K562 (cell line): ENCODE data around the gene ROBO1. TPM values are rescaled to one million over a fixed set of nuclear protein-coding genes. Genes with fewer than 3 reads are reported as not detected.

Experiments used
- ATAC-seq: fragments of 200-7000 bp; cut with Tn5 transposase; 3 replicates; pipeline ENCODE4 v1.9.1; 2020; ENCODE audit warnings: moderate library complexity
- BruUV-seq: library from RNA; stranded (reverse); fragments of 400-500 nt; replicated peaks from 2 replicates; lab custom pipeline; 2021; lab: Mats Ljungman, UMichigan
- CTCF ChIA-PET: fragments of 300-600 bp; formaldehyde crosslinking; extraction: SDS; loops from one replicate; lab custom pipeline; 2021; ENCODE audit warnings: low intra/inter-chr PET ratio; lab: Yijun Ruan, JAX
- POLR2A ChIA-PET: fragments of 300-600, 350-650 bp; sonication (Branson Sonifier 250); formaldehyde crosslinking; extraction: SDS; loops from one replicate; lab custom pipeline; 2021; ENCODE audit warnings: antibody characterized with exemption, inconsistent platforms; lab: Yijun Ruan, JAX
- DNase-seq, 4 experiments: peaks; one replicate each; pipeline versions ENCODE4 v3.0.0 to v3.0.0-alpha.2; 2011 to 2018; ENCODE audit warnings: low spot score in 3 of 4, mixed read lengths in 3 of 4; ENCODE audit errors: extremely low read depth in 1 of 4
- FAIRE-seq: peaks from 2 replicates; lab custom pipeline; 2011; peaks lifted over from hg19 to GRCh38; lab: Jason Lieb, UNC
- H2AFZ ChIP-seq: 2 replicates; pipeline ENCODE4 v1.6.0; 2011; ENCODE audit warnings: low read depth, low read length, control low read depth, inconsistent platforms
- H3K27ac ChIP-seq: fragments of 200-600 bp; 3 replicates; pipeline ENCODE4 v1.8.0; 2011; ENCODE audit warnings: low read depth, mild to moderate bottlenecking, control low read depth, inconsistent platforms, low read length, moderate library complexity, mixed read lengths; ENCODE audit errors: extremely low read depth
- H3K27me3 ChIP-seq, 2 experiments: fragments of 300-600 bp in 1 of 2; 2 replicates in 1 of 2; 3 replicates in 1 of 2; pipeline versions ENCODE4 v1.6.0 to v1.8.0; 2011; ENCODE audit warnings: inconsistent platforms in 2 of 2, low read length in 2 of 2, mild to moderate bottlenecking in 1 of 2, mixed read lengths in 1 of 2, moderate library complexity in 1 of 2; ENCODE audit not compliant: control insufficient read depth in 2 of 2, insufficient read depth in 2 of 2
- H3K36me3 ChIP-seq: fragments of 300-600 bp; 3 replicates; pipeline ENCODE4 v1.8.0; 2011; ENCODE audit warnings: mild to moderate bottlenecking, low read length, inconsistent platforms; ENCODE audit not compliant: control insufficient read depth, insufficient read depth
- H3K4me1 ChIP-seq, 2 experiments: fragments of 200-600 bp in 1 of 2; replicated peaks in 1 of 2; 2 replicates in 1 of 2; 3 replicates in 1 of 2; pipeline versions ENCODE4 v1.5.1 to v1.8.0; 2011; ENCODE audit warnings: inconsistent platforms in 2 of 2, low read length in 2 of 2, mild to moderate bottlenecking in 1 of 2, mixed read lengths in 1 of 2, moderate library complexity in 1 of 2; ENCODE audit not compliant: control insufficient read depth in 2 of 2, insufficient read depth in 2 of 2
- H3K4me2 ChIP-seq: 2 replicates; pipeline ENCODE4 v1.6.1; 2011; ENCODE audit warnings: low read length, control low read depth, inconsistent platforms, mixed read lengths; ENCODE audit not compliant: insufficient read depth
- H3K4me3 ChIP-seq: fragments of 200-600 bp; sonication (generic), shearing (Covaris generic); 2 replicates; pipeline ENCODE4 v1.5.1; 2016; ENCODE audit warnings: control low read depth, inconsistent platforms
- H3K79me2 ChIP-seq: fragments of 200-600 bp; 3 replicates; pipeline ENCODE4 v1.8.0; 2011; ENCODE audit warnings: low read length, inconsistent platforms; ENCODE audit not compliant: control insufficient read depth, insufficient read depth
- H3K9ac ChIP-seq, 2 experiments: 2 replicates each; pipeline versions ENCODE4 v1.6.0 to v1.6.1; 2011; ENCODE audit warnings: low read depth in 2 of 2, low read length in 2 of 2, control low read depth in 1 of 2, inconsistent platforms in 1 of 2, mild to moderate bottlenecking in 1 of 2, mixed read lengths in 1 of 2; ENCODE audit not compliant: insufficient read depth in 1 of 2
- H3K9me1 ChIP-seq: one replicate; pipeline ENCODE4 v1.6.0; 2011; ENCODE audit warnings: inconsistent platforms, mild to moderate bottlenecking, low read length, moderate library complexity; ENCODE audit not compliant: control insufficient read depth, insufficient read depth
- H3K9me3 ChIP-seq: replicated peaks from 2 replicates; pipeline ENCODE4 v1.5.1; 2011; ENCODE audit warnings: low read depth, low read length, inconsistent platforms; ENCODE audit not compliant: control insufficient read depth, insufficient read depth
- H4K20me1 ChIP-seq: replicated peaks from 2 replicates; pipeline ENCODE4 v1.6.1; 2011; ENCODE audit warnings: low read length, inconsistent platforms, mixed read lengths; ENCODE audit not compliant: control insufficient read depth, insufficient read depth
- CBX8 ChIP-seq: fragments of 200-600 bp; sonication (generic); IDR thresholded peaks from 2 replicates; pipeline ENCODE4 v1.6.1; 2012; ENCODE audit warnings: borderline replicate concordance, mixed run types, low read depth, mild to moderate bottlenecking, moderate library complexity, mixed read lengths, low read length, control low read depth, inconsistent platforms; ENCODE audit not compliant: poor library complexity, severe bottlenecking; ENCODE audit errors: extremely low read depth
- GTF2F1 ChIP-seq: IDR thresholded peaks from 2 replicates; pipeline ENCODE4 v1.6.1; 2011; ENCODE audit warnings: low read depth, low read length, improper control_type of control experiment
- NFATC3 ChIP-seq: fragments of 450-650 bp; IDR thresholded peaks from 2 replicates; pipeline ENCODE4 v1.6.1; 2017; ENCODE audit warnings: mild to moderate bottlenecking
- ZNF696 ChIP-seq: fragments of 250-450 bp; sonication (Bioruptor Pico); conservative IDR thresholded peaks from 2 replicates; pipeline ENCODE4 v1.4.0; 2020; ENCODE audit warnings: mild to moderate bottlenecking, moderate library complexity
- WGBS: fragments of 100-300 bp; shearing (Covaris generic); methylation state at CpG from one replicate; pipeline ENCODE4 v1.1.6; 2016; ENCODE audit warnings: low coverage, mixed read lengths; ENCODE audit not compliant: insufficient coverage; ENCODE audit errors: missing lambda C conversion rate; 5-methylcytosine and 5-hydroxymethylcytosine counted together
- in situ Hi-C: fragments of 300-500 bp; cut with MboI; formaldehyde crosslinking; loops from 4 replicates; pipeline ENCODE4 v1.15.0; 2018; ENCODE audit warnings: inconsistent platforms, mixed read lengths
- intact Hi-C: fragments of 100-400 bp; cut with micrococcal nuclease; formaldehyde crosslinking; loops from 2 replicates; pipeline ENCODE4 v1.14.2; 2022
- polyA plus RNA-seq, 8 experiments: library from polyadenylated mRNA; depleted of rRNA in 4 of 8; stranded (reverse) in 5 of 8; unstranded in 3 of 8; fragments of >200 nt; fragmentation: Nextera tagmentation in 2 of 8; fragmentation: Illumina TruSeq in 1 of 8; extraction: Ambion mirVana in 2 of 8; extraction: Trizol in 1 of 8; gene quantifications; 2 replicates each; pipeline versions ENCODE4 v1.2.1 to v1.2.3, GENCODE V29; 2011 to 2014; ENCODE audit warnings: inconsistent platforms in 1 of 8, missing spikeins in 1 of 8
- total RNA-seq, 7 experiments: library from RNA; depleted of rRNA in 6 of 7; stranded (reverse); fragments of >200 nt in 6 of 7; fragmentation: Illumina TruSeq in 2 of 7; extraction: Trizol in 2 of 7; gene quantifications; 2 replicates each; pipeline versions ENCODE4 v1.2.1 to v1.2.3, GENCODE V29; 2011 to 2021; ENCODE audit warnings: low replicate concordance in 1 of 7
- TF ChIP-seq, protein P1 (sequence below), 2 experiments: fragments of 450-650 bp in 1 of 2; sonication (generic) in 1 of 2; formaldehyde crosslinking in 1 of 2; IDR thresholded peaks in 1 of 2; conservative IDR thresholded peaks in 1 of 2; 2 replicates each; pipeline versions ENCODE4 v1.6.1 to v1.8.1; 2016 to 2023; ENCODE audit warnings: mild to moderate bottlenecking in 2 of 2, moderate library complexity in 2 of 2, inconsistent platforms in 1 of 2, missing genetic modification reagents in 1 of 2
- TF ChIP-seq, protein P2 (sequence below): fragments of 450-650 bp; IDR thresholded peaks from 2 replicates; pipeline ENCODE4 v1.6.1; 2018; ENCODE audit not compliant: partially characterized antibody

The ROBO1 gene
- total and polyA plus RNA-seq, 9 of the 15 experiments (the other 6 are each of a cell fraction or from before 2014, with no cell fraction given) = 0.01 to 0.53 (median 0.17) TPM; not detected in 5

DNA sequence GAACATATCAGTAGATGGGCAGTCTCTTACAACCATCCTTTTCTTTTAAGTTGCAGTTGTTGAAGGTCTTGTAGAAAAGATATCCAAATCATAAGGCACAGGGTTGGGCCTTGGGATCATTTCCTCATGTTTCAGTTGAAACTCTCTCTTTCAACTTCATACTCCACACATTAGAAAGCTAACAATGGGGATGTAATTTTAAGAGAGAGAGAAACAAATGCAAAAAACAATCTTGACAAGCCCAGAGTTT, 747.9 kb downstream of the ROBO1 start (continued):
- TF ChIP-seq, protein P1, sequence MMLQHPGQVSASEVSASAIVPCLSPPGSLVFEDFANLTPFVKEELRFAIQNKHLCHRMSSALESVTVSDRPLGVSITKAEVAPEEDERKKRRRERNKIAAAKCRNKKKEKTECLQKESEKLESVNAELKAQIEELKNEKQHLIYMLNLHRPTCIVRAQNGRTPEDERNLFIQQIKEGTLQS (IDR thresholded peaks at IDR 0.05) = no peak
- TF ChIP-seq, protein P1 (CRISPR knock-in tag; conservative IDR thresholded peaks at IDR 0.05) = no peak
- no peak for TF ChIP-seq CBX8
- no peak for TF ChIP-seq GTF2F1
- no peak for TF ChIP-seq NFATC3

DNA sequence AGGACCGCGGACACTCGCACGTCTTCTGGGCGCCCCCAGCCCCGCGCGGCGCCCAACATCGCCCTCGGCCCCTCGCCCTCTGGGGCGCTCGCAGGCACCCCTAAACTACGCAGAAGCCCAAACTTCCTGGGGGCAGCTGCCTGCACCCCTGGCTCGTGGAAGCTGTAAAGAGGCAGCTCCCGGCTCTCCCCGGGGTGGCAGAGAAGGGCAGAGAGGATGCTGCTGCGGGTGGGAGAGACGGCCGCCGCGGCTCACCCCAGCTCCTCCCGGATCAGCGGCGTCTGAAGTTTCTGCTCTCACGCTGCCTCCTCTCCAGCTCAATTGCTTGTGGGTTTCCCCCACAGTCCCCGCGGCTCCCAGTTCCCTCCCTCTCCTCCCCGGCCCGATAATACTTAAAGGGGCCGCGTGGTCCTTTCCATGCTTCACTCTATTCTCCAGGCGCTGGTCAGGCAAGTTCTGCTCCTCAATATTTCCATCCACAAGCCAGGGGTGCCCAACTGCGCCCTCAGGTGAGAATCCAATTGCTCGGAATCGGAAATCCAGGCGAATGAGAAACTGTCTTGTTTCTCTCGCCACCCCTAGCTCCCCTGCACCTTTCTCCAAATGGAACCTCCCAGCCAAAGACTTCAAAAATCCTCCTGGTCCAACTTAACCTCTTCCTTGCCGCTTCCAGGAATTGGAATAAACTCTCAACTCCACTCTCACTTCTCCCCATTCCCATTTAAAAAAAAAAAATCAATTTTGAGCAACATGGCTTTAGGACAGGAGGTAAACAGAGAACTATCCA, 748.5 kb downstream of the ROBO1 start:
- H3K9ac ChIP-seq = no peak overlapping the region
- intact Hi-C loops = no loop called here
- 1% methylated on average over 14 of the region's 40 CpGs for WGBS
- ATAC-seq = 0 out of 3 replicates have a peak, but pooled peaks have one; percentile 21
- H3K4me2 ChIP-seq = no peak overlapping the region
- H3K4me3 ChIP-seq = no peak overlapping the region
- no peaks in the 10 kb centered on the region for H3K9me1 ChIP-seq
- BruUV-seq = no TSS peak
- no peaks in the 10 kb centered on the region for H3K9me3 ChIP-seq
- H3K36me3 ChIP-seq = no peaks in the 10 kb centered on the region
- POLR2A ChIA-PET = no interaction called here
- no peaks in the 10 kb centered on the region for H3K79me2 ChIP-seq
- no peak overlapping the region for H2AFZ ChIP-seq
- H3K27ac ChIP-seq = no peak overlapping the region
- H3K4me1 ChIP-seq = no peaks in the 10 kb centered on the region
- no peak for TF ChIP-seq ZNF696 (CRISPR knock-in tag)
- TF ChIP-seq, protein P2, sequence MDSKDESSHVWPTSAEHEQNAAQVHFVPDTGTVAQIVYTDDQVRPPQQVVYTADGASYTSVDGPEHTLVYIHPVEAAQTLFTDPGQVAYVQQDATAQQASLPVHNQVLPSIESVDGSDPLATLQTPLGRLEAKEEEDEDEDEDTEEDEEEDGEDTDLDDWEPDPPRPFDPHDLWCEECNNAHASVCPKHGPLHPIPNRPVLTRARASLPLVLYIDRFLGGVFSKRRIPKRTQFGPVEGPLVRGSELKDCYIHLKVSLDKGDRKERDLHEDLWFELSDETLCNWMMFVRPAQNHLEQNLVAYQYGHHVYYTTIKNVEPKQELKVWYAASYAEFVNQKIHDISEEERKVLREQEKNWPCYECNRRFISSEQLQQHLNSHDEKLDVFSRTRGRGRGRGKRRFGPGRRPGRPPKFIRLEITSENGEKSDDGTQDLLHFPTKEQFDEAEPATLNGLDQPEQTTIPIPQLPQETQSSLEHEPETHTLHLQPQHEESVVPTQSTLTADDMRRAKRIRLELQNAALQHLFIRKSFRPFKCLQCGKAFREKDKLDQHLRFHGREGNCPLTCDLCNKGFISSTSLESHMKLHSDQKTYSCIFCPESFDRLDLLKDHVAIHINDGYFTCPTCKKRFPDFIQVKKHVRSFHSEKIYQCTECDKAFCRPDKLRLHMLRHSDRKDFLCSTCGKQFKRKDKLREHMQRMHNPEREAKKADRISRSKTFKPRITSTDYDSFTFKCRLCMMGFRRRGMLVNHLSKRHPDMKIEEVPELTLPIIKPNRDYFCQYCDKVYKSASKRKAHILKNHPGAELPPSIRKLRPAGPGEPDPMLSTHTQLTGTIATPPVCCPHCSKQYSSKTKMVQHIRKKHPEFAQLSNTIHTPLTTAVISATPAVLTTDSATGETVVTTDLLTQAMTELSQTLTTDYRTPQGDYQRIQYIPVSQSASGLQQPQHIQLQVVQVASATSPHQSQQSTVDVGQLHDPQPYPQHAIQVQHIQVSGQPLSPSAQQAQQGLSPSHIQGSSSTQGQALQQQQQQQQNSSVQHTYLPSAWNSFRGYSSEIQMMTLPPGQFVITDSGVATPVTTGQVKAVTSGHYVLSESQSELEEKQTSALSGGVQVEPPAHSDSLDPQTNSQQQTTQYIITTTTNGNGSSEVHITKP = peak; percentile 93
- TF ChIP-seq, all 486 proteins: peak for 1
- FAIRE-seq (no peak), DNase-seq (peak in 1 of 4 experiments; percentile 10)
- H3K27me3 ChIP-seq = no peaks in the 10 kb centered on the region
- CTCF ChIA-PET = no interaction called here
- in situ Hi-C loops = no loop called here
- no peaks in the 10 kb centered on the region for H4K20me1 ChIP-seq
